ENCODE measurements around the gene LRRFIP1. TPM values are rescaled to one million over a fixed set of nuclear protein-coding genes. Genes with fewer than 3 reads are reported as not detected.

The LRRFIP1 gene
- total and polyA plus RNA-seq, 10 of the 15 experiments (the other 5 are each of a cell fraction or from before 2014, with no cell fraction given) = 36.2 to 120 (median 74.3) TPM

- H3K9ac ChIP-seq (ENCODE audit: control insufficient read depth, insufficient read depth, low read length) = no peak overlapping the region
- CTCF ChIA-PET = interaction anchor here (2.5 kb wide), 1 partner anchor 9 kb away, joined by 13 read pairs; no protein-coding TSS in a partner anchor
- H3K27me3 ChIP-seq (replicated peaks in 1 of 2; ENCODE audit: control insufficient read depth in 2 of 2, insufficient read depth in 2 of 2, low read length in 1 of 2) = no peaks in the 10 kb centered on the region
- POLR2A ChIA-PET = no interaction called here
- H3K4me2 ChIP-seq (ENCODE audit: control insufficient read depth, insufficient read depth) = no peak overlapping the region
- ATAC-seq = no peak
- RAD21 ChIA-PET (ENCODE audit: unreplicated experiment) = no interaction called here
- H3K9me3 ChIP-seq (replicated peaks; ENCODE audit: control insufficient read depth, insufficient read depth, low read length) = no peaks in the 10 kb centered on the region
- in situ Hi-C loops (cut with MboI) = no loop called here
- no peak for DNase-seq (ENCODE audit: low read depth, low spot score)
- H3K4me1 ChIP-seq (ENCODE audit: control insufficient read depth, insufficient read depth, low read length) = no peaks in the 10 kb centered on the region
- SMC1A ChIA-PET (ENCODE audit: uncharacterized antibody, unreplicated experiment) = interaction anchor here (0.6 to 0.8 kb wide), 2 partner anchors 12 to 692 kb away, joined by 3 read pairs; no protein-coding TSS in a partner anchor
- TF ChIP-seq PRDM15 (CRISPR knock-in tag; IDR thresholded peaks at IDR 0.05) (no peak), DPF2 (IDR thresholded peaks at IDR 0.05) (no peak)
- H2AFZ ChIP-seq (ENCODE audit: control insufficient read depth, low read depth, low read length) = no peak overlapping the region
- H3K4me3 ChIP-seq = no peak overlapping the region
- no peak overlapping the region for H3K27ac ChIP-seq (ENCODE audit: control insufficient read depth, insufficient read depth)
- no TSS peak for BruUV-seq (replicated peaks)
- no peaks in the 10 kb centered on the region for H4K20me1 ChIP-seq (ENCODE audit: control insufficient read depth, insufficient read depth)
- intact Hi-C loops (cut with micrococcal nuclease; ENCODE audit: unreplicated experiment) = no loop called here
- no peaks in the 10 kb centered on the region for H3K79me2 ChIP-seq (ENCODE audit: control insufficient read depth, insufficient read depth, low read length)
- 21% methylated on average over 2 of the region's 2 CpGs for WGBS (ENCODE audit: insufficient coverage, insufficient replicate concordance, low lambda C conversion rate, missing lambda C conversion rate)
- no peak for FAIRE-seq
- peaks cover 1 to 24% of the 10 kb centered on the region in 2 experiments for H3K36me3 ChIP-seq (ENCODE audit: control insufficient read depth in 2 of 2, insufficient read depth in 2 of 2, low read length in 1 of 2)
Observed at GRCh38 chr2:237766340-237766739, 139.0 kb downstream of the LRRFIP1 start.

- SMC1A ChIA-PET (ENCODE audit: uncharacterized antibody, unreplicated experiment) = interaction anchor here (2.4 kb wide), 1 partner anchor 11 kb away, joined by 6 read pairs; no protein-coding TSS in a partner anchor
- peaks cover 3 to 12% of the 10 kb centered on the region in 2 experiments for H3K36me3 ChIP-seq (ENCODE audit: control insufficient read depth in 2 of 2, insufficient read depth in 2 of 2, low read length in 1 of 2)
Observed at GRCh38 chr2:237772513-237772912, 145.1 kb downstream of the LRRFIP1 start.

More at GRCh38 chr2:237772513-237772912, 145.1 kb downstream of the LRRFIP1 start:
- no peaks in the 10 kb centered on the region for H3K9me3 ChIP-seq (replicated peaks; ENCODE audit: control insufficient read depth, insufficient read depth, low read length)
- DNase-seq (ENCODE audit: low read depth, low spot score) = no peak
- ChIA-PET RAD21 (ENCODE audit: unreplicated experiment) (no interaction called here), CTCF (interaction anchor here (1.8 to 3.1 kb wide), 3 partner anchors 13 to 99 kb away, joined by 4 to 34 read pairs (median 10); no protein-coding TSS in a partner anchor), POLR2A (no interaction called here)
- FAIRE-seq = no peak
- TF ChIP-seq ETV6 (conservative IDR thresholded peaks at IDR 0.05 in 1 of 2, IDR thresholded peaks at IDR 0.05 in 1 of 2; ENCODE audit: borderline replicate concordance in 1 of 2, low read depth in 1 of 2) (no peak), PKNOX1 (IDR thresholded peaks at IDR 0.05) (no peak), ZNF207 (IDR thresholded peaks at IDR 0.05; ENCODE audit: borderline replicate concordance) (no peak), EGR1 (IDR thresholded peaks at IDR 0.05; ENCODE audit: borderline replicate concordance in 1 of 2, low read depth in 2 of 2, low read length in 2 of 2) (no peak)
- H3K9ac ChIP-seq (ENCODE audit: control insufficient read depth, insufficient read depth, low read length) = no peak overlapping the region
- H3K4me1 ChIP-seq (ENCODE audit: control insufficient read depth, insufficient read depth, low read length) = no peaks in the 10 kb centered on the region
- H4K20me1 ChIP-seq (ENCODE audit: control insufficient read depth, insufficient read depth) = no peaks in the 10 kb centered on the region
- H3K27ac ChIP-seq (ENCODE audit: control insufficient read depth, insufficient read depth) = no peak overlapping the region
- no TSS peak for BruUV-seq (replicated peaks)
- no peak overlapping the region for H2AFZ ChIP-seq (ENCODE audit: control insufficient read depth, low read depth, low read length)
- no peaks in the 10 kb centered on the region for H3K27me3 ChIP-seq (replicated peaks in 1 of 2; ENCODE audit: control insufficient read depth in 2 of 2, insufficient read depth in 2 of 2, low read length in 1 of 2)
- no peak for ATAC-seq
- whole genome bisulfite sequencing (ENCODE audit: insufficient coverage, insufficient replicate concordance, low lambda C conversion rate, missing lambda C conversion rate) = 98% methylated on average over 3 of the region's 3 CpGs
- H3K4me2 ChIP-seq (ENCODE audit: control insufficient read depth, insufficient read depth) = no peak overlapping the region
- in situ Hi-C loops (cut with MboI) = no loop called here
- intact Hi-C loops (cut with micrococcal nuclease; ENCODE audit: unreplicated experiment) = no loop called here
- H3K4me3 ChIP-seq = no peak overlapping the region
- no peaks in the 10 kb centered on the region for H3K79me2 ChIP-seq (ENCODE audit: control insufficient read depth, insufficient read depth, low read length)

Data from GM12878 (cell line).